Left renal pelvis (tissue), 4 donors: ENCODE measurements around the gene COQ10B. TPM values are rescaled to one million over a fixed set of nuclear protein-coding genes. Genes with fewer than 3 reads are reported as not detected.
A peak's percentile ranks its signal among the peaks of the same experiment; 100 is the strongest.
"Not testable (repeated sequence)": the region's sequence is repeated elsewhere in the genome, so short reads cannot be mapped to it uniquely, and the experiment has no call there.

ENCODE experiments used
- DNase-seq, 4 donors: peaks; one replicate each; pipeline ENCODE4 v3.0.0-alpha.2; 2013; ENCODE audit warnings: low read depth in 4 of 4, low spot score in 3 of 4
- polyA plus RNA-seq, 4 donors: library from polyadenylated mRNA; unstranded; fragments of 120-200 nt; gene quantifications; one replicate each; pipeline ENCODE4 v1.2.1, GENCODE V29; 2013; ENCODE audit not compliant: insufficient read length in 4 of 4

Gene COQ10B
- 10 to 100 TPM; 15.7 to 20.4 (median 17.6) TPM for polyA plus RNA-seq

DNA sequence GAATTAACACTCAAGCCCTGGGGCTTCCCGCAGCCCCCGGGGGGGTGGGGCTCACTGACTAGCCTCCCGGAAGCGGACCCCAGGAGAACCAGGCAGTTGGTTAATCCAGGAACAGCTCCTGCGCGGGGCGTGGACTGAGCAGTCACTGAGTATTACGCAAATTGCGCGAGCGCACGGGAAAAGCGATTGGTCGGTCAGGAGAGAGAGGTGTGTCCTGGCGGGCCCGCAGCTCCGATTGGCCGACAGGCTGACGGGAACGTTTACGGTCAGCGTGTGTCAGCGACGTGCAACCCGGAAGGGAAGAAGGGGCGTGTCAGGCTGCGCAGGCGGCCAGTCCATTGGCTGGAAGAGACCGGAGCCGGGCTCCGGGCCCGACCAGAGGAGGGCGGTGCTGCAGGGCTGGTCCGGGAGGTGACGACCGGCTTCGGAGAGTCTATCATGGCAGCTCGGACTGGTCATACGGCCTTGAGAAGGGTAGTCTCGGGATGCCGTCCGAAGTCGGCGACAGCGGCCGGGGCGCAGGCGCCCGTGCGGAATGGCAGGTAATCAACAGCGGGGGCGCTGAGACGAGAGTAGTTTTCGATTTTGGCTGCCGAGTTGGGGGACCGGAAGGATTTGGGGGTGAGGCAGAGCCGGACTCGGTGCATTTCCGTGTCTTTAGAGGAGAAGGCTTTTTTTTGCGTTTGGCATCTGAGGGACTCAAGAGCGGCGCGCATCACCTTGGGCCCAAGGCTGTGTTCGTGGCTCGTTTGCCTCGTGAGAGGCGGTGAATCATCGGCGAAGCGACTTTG lies at the start of gene COQ10B:
Gene COQ10B (plus strand): TSS at position 430 of the 791 bp plus-strand sequence. CDS start 9 bp downstream, at position 439.
- peak; percentile 98 to 99 (median 98) for DNase-seq

DNA sequence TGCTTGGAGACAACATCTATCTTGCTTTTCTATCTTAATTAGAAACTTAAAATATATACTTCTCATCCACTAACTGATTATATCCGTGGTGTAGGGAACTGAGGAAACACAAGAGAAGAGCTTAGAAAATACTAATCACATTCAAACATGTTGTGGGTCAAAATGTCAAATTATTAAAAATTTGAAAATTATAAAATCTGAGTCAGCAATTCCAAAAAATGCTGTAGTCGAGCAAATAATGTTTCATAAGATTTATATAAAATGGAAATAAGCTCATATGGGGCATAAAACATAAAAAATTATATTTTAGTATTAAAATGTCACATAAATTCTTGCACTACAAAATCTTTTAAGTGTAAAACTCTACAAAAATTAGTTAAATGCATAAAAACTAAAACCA lies 47.8 kb upstream of the COQ10B start:
- no peak for DNase-seq

DNA sequence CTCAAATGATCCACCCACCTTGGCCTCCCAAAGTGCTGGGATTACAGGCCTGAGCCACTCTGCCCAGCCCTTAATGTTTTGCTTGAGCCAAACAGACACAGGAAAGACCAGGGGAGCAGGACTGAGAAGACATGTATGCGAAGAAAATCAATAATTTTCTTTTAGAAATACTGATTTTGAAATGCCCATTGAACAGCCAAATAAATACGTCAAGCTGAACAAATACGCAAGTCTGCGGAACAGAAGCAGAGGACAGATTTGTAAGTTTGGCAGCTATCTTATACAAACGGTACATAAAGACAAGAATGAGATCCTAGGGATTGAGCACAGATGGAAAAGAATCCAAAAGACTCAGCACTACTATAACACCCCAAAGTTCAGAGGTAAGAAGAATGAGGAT lies 39.3 kb upstream of the COQ10B start:
- no peak for DNase-seq

DNA sequence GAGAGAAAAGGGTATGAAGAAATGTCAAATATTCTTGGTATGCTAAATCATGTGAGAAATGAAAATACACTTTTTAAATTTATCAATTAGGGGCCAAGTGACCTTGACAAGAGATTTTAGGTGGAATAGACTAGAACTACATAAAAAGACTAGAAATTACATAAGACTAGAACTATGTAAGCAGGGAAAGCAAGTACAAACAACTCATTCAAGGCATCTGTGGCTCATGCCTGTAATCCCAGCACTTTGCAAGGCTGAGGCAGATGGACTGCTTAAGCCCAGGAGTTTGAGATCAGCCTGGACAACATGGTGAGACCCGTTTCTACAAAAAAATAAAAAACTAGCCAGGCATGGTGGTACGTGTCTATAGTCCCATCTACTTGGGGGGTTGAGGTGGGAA lies 38.8 kb upstream of the COQ10B start:
- DNase-seq, result no peak

DNA sequence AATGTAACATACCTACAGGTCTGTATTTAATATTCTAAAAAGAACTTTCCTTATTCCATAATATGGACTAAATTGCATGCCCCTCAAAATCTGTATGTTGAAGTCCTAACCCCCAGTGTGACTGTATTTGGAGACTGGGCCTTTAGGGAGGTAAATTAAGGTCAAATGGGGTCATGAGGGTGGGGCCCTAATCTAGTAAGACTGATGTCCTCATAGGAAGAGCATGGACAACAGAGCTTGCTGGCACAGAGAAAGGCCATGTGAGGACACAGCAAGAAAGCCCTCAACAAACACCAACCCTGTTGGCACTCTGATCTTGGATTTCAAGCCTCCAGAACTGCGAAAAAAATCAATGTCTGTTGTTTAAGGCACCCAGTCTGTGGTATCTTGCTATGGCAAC lies 37.1 kb upstream of the COQ10B start:
- DNase-seq, result no peak

DNA sequence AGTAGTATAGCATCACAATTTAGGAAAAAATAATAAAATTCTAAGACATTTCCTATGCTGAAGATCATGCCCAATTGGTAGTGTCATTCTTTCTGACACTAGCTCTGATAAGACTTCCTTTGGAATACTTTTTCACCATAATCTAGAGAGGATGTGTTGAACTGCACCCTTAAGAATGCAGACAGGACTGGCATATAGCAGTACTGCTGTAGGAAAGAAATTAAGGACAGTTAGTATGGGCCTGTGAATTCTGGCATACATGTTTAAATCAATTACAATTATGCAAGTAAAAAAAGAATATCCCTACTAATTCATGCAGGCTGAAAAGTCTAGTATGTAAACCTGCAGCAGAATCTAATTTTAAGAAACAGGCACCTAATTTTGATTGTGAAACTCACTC lies 33.9 kb upstream of the COQ10B start:
- DNase-seq, result no peak

DNA sequence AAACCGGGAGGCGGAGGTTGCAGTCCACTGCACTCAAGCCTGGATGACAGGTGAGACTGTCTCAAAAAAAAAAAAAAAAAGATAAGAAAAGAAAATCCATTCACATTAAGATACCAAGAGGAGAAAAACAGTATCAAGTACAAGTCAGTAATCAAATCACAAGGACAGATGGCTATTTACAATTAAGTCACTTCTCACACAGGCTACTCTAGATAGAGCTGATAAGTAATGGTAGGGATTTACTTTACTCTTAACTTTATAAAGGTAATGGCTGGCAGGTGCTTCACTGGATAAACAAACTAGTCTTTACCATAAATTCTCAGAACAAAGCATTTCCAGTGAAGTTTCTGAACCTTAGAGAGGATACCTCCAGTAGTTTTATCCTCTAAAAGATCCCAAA lies 30.0 kb upstream of the COQ10B start:
- no peak for DNase-seq

DNA sequence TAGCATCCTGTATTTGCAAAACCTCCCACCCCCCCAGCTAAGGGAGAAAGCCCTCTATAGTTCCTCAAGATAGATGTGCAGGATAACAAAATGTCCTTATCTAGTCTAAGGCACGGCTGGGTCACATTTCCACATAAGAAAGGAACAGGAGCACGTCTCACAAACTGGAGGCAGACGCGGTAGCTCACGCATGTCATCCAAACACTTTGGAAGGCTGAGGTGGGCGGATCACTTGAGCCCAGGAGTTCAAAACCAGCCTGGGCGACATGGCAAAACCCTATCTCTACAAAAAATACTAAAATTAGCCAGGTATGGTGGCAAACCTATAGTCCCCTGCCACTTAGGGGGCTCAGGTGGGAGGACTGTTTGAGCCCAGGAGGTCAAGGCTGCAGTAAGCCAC lies 27.8 kb upstream of the COQ10B start:
- no peak for DNase-seq

DNA sequence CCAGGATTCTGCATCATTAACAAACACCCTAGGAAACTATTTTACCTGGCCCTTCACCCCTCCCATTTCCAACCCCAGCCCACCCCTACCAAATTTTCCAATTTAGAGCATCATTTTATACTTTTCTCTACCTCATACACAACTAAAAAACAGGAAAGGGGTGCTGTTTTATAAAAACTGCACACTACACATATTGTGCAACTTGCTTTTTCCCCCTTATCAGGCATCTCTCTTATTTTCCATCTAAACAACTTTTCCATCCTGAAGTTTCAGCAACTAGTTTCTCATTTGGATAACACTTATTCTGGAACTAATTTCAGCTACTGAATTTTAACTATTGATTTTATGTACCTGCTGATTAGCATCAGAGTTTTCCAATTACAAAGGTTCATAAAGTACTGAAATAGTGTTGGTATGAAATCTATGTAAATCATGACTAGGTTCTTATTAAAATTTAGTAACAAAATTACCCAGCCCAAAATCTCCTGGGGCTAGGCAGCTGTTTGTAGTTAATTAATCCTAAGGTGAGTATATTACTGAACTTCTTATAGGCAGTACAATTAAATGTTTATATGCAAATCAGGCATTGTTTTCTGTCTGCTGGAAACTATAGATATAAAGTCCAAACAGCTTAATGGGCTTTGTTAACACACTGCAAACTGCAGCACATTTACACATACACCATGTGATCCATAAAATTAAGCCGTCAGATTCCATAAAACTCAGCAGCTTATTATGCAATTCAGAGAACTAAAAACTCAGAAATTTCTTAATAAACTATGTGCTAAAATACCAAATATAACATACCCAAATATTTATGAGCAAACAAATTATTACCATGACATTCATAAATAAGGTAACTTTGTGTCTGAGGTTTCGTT lies 26.4 kb upstream of the COQ10B start:
- no peak for DNase-seq

DNA sequence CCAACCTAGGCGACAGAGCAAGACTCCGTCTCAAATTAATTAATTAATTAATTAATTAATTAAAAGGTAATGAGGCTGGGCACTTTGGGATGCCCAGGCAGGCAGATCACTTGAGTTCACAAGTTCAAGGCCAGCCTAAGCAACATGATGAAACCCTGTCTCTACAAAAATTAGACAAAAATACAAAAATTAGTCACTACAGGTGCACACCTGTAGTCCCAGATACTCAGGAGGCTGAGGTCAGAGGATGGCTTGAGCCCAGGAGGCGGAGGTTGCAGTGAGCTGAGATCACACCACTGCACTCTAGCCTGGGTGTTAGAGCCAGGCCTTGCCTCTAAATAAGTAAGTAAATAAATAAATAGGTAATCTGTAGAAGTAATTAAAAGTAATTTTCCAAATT lies 25.4 kb upstream of the COQ10B start:
- no peak for DNase-seq

DNA sequence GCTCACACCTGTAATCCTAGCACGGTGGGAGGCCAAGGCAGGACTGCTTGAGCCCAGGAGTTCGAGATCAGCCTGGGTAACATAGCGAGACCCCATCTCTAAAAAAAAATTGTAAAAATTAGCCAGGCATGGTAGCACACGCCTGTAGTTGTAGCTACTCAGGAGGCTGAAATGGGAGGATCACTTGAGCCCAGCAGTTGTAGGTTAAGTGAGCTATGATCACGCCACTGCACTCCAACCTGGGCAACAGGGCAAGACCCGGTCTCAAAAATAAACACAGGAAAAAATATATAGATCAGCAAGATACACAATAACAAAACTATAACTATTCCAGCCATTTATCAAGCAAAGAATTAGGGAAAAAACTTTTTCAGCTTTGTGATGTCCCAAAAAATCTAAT lies 21.5 kb upstream of the COQ10B start:
- no peak for DNase-seq

DNA sequence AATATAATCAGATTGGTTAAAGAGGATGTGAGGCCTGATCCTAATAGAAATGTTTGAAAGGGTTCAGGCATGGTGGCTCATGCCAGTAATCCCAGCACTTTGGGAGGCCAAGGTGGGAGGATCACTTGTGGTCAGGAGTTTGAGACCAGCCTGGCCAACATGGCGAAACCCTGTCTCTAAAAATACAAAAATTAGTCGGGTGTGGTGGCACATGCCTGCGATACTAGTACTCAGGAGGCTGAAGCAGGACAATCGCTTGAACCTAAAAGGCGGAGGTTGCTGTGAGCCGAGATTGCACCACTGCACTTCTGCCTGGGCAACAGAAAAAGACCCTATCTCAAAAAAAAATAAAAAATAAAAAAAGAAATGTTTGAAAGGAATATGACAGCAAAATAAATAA lies 20.8 kb upstream of the COQ10B start:
- not testable (repeated sequence) for DNase-seq

DNA sequence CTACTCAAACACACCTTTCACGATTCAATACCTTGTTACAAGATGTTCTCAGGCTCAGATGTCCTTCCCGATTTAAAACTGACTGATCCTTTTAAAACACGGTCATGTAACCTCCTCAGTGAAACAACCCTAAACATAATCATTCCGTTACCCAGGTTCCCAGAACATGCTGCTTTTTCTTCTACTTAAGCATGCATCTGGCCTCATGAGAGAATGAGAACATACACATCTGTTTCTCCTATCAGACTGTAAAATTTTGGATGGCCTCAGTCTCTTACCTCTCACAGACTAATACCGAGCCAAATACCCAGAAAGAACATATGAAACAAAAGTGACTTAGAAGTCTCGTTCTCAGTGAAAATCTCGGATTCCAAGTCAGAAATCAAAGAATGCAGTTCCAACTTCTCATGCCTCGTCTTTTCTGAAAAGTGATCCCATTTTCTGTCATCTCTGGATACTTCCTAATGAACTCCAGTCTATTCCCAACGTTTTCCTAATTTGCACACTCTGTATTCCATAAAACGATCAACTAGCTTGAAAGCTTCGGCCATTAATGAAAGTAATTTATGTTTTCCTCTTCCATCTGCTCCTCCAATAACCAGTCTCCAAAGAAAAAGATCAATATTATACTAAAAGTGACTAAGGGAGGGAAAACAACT lies 19.4 kb upstream of the COQ10B start:
- DNase-seq, result peak in 1 of 4 donors; percentile 12

DNA sequence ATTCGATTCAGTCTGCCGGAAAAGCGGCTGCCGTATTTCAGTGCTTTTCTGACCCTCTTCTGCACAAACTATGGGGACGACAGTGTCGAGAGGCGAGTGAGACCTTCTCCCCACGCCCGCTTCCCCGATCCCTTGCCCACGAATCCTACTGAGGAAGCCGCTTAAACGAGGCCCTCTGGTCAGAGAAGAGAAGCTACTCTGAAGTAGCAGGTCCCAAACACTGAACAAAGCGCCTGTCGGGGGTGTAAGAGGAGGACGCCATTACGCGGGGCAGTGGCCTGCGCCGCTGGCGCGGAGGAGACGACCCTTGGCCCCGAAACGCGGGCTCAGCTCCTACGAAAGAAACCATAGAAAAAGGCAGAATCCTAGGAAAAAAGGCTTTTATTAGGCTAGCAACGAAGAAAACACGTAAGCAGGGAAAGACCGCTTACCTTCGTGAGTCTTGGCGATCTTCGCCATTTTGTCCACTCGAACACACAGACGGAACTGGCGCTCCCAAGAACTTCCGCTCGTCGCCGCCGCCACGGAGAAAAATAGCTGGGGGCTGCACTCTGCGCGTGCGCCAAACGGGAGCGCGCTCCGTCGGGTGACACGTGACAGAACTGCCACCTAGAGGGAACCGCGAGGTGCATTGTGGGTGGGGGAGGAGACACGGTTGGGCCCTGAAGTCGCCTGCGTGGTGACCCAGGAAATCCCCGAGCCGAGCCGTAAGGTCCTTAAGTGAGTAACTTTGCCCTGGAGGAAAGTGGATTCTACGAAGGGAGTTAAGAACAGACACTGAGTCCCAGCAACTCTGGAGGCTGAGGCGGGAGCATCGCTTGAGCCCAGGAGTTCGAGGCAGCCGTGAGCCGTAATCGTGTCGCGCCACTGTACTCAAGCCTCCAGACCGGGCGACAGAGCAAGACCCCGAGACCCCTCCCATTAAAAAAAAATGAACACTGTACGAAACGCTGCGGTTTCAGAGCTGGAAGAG lies 18.5 kb upstream of the COQ10B start, which contains the start of gene SF3B1:
Gene SF3B1 (minus strand): TSS at position 488 of the 973 bp plus-strand sequence. CDS start 29 bp downstream, at position 459.
- DNase-seq, result peak; percentile 96 to 97 (median 97)

DNA sequence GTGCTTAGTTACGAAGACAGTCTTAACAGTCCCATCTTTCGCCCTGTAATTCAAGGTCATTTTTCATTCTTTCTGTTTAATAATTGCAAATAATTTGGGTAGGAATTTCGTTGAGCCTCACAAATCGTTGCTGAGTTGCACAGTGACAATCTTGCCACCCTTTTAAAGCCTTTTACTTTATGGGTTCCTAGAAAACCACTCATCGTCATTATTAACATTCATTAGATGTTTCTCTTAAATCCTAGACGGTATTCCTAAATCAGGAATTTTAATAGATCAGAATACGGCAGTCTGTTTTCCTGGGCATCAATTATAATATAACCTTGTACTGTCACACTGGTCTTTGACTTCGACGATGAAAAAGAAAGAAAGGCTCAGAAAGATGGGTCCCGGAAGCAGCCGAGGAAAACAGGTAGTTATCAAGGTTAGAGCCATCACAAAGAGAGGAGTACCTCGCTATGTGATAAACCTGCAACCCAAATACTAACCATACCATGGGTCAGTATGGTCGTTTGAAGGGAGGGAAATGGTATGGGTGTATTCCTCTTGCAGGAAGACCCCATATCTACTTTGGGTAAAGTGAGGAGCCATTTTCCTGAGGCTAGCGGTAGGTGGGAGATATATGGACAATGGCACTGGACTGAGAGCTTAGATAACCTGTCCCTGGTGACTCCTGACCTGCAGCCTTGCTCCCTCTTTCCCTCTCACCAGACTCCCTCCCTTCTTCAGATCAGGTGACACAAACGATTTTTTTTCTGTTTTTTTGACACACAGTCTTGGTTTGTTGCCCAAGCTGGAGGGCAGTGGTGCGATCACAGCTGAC lies 17.5 kb upstream of the COQ10B start:
- DNase-seq, result no peak

DNA sequence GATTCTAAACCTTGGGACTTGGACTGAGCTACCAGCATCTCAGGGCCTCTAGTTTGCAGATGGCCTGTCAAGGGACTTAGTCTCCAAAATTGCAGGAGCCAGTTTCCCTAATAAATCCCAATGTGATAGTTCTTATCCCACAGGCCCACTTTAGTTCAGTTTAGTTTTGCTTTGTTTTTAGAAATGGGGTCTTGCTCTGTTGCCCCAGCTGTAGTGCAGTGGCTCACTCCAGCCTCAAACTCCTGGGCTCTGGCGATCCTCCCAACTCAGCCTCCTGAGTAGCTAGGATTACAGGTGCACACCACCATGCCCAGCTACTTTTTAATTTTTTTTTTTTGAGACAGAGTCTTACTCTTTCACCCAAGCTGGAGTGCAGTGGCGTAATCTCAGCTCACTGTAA lies 16.0 kb upstream of the COQ10B start:
- no peak for DNase-seq

DNA sequence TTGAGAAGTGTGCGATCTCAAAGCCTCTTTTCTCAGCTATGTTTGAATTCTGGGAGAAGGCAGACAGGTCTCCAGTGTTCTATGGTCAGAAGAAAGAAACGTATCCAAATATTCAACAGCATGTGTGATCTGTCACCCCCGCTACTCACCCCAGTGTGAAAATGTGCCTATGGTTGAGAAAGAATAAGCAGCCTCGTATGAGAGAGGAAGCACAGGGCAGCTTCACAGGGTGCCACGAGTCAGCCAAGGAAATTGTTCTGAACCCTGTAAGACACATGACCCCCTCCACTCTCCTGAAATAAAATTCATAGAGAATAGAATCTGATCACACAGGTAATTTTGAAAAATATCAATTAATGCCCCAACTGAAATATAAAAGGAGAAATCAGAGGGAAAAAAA lies 10.5 kb upstream of the COQ10B start:
- DNase-seq, result no peak

DNA sequence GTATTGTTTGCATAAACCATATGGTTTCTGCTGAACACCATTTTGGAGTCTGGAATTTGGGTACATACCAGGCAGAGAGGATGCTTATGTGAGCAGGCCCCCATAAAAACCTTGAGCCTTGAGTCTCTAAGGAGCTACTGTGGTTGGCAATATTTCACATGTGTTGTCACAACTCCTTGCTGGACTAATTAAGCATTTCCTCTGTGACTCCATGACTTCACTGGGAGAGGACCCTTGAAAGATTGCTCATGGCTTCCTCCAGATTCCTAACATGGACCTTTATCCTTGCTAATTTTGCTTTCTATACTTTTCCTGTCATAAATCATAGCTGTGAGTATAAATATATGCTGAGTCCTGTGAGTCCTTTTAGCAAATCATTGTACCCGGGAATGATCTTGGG lies 7.6 kb upstream of the COQ10B start:
- DNase-seq, result no peak

DNA sequence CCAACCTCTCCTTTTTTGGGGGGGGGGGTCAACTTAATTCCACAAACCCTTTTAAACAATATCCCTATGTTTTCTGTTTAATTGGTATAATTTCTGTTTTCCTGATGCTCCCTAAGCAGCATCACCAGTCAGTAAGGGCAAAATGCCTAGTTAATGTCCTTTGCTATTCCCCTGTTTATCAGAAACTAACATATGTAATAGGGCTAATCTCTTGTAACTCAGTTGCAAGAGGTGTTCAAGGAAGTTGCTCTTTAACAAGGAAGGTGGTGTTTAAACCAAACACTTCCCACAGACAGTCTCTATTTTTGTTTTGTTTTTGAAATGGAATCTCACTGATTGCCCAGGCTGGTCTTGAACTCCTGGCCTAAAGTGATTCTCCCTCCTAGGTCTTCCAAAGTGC lies 6.5 kb upstream of the COQ10B start:
- no peak for DNase-seq
